K562 (cell line): ENCODE measurements around the gene CACTIN. TPM values are rescaled to one million over a fixed set of nuclear protein-coding genes. Genes with fewer than 3 reads are reported as not detected.

Source experiments
- HNRNPLL ChIP-seq: fragments of 200-400 bp; formaldehyde crosslinking; IDR thresholded peaks from 2 replicates; pipeline ENCODE4 v1.6.1; 2017; ENCODE audit warnings: low read length, low read depth, mild to moderate bottlenecking; ENCODE audit not compliant: poor library complexity, severe bottlenecking
- KDM2B ChIP-seq: fragments of 250-450 bp; sonication (Bioruptor Pico); IDR thresholded peaks from 2 replicates; pipeline ENCODE4 v1.8.0; 2021; ENCODE audit warnings: mild to moderate bottlenecking, moderate library complexity
- NR2C1 ChIP-seq, 2 experiments: fragments of 450-650 bp; IDR thresholded peaks; 2 replicates each; pipeline ENCODE4 v1.6.1; 2017; ENCODE audit warnings: mild to moderate bottlenecking in 2 of 2, antibody characterized with exemption in 1 of 2, inconsistent platforms in 1 of 2, missing compliant biosample characterization in 1 of 2, missing genetic modification characterization in 1 of 2
- RBM14 ChIP-seq: fragments of 200-400 bp; formaldehyde crosslinking; IDR thresholded peaks from 2 replicates; pipeline ENCODE4 v1.6.1; 2018; ENCODE audit warnings: low read depth, mild to moderate bottlenecking, low read length, moderate library complexity, borderline replicate concordance; ENCODE audit not compliant: insufficient read depth
- XRCC4 ChIP-seq: IDR thresholded peaks from one replicate; pipeline ENCODE4 v1.6.1; 2011; ENCODE audit not compliant: insufficient read depth, insufficient read length; ENCODE audit errors: extremely low read depth
- ZC3H4 ChIP-seq: sonication (generic); formaldehyde crosslinking; IDR thresholded peaks from 2 replicates; pipeline ENCODE4 v1.9.0; 2021; ENCODE audit warnings: missing genetic modification reagents, borderline replicate concordance
- polyA plus RNA-seq, 8 experiments: library from polyadenylated mRNA; depleted of rRNA in 4 of 8; stranded (reverse) in 5 of 8; unstranded in 3 of 8; fragments of >200 nt; fragmentation: Nextera tagmentation in 2 of 8; fragmentation: Illumina TruSeq in 1 of 8; extraction: Ambion mirVana in 2 of 8; extraction: Trizol in 1 of 8; gene quantifications; 2 replicates each; pipeline versions ENCODE4 v1.2.1 to v1.2.3, GENCODE V29; 2011 to 2014; ENCODE audit warnings: inconsistent platforms in 1 of 8, missing spikeins in 1 of 8
- total RNA-seq, 7 experiments: library from RNA; depleted of rRNA in 6 of 7; stranded (reverse); fragments of >200 nt in 6 of 7; fragmentation: Illumina TruSeq in 2 of 7; extraction: Trizol in 2 of 7; gene quantifications; 2 replicates each; pipeline versions ENCODE4 v1.2.1 to v1.2.3, GENCODE V29; 2011 to 2021; ENCODE audit warnings: low replicate concordance in 1 of 7
- TF ChIP-seq, protein P1 (sequence below): fragments of 450-650 bp; IDR thresholded peaks from 2 replicates; pipeline ENCODE4 v1.6.1; 2016; ENCODE audit warnings: mild to moderate bottlenecking, moderate library complexity
- TF ChIP-seq, protein P2 (sequence below): fragments of 450-650 bp; formaldehyde crosslinking; IDR thresholded peaks from 2 replicates; pipeline ENCODE4 v1.4.0; 2020; ENCODE audit warnings: mild to moderate bottlenecking, moderate library complexity
- TF ChIP-seq, protein P3 (sequence below): fragments of 450-650 bp; formaldehyde crosslinking; IDR thresholded peaks from 2 replicates; pipeline ENCODE4 v1.4.0; 2020; ENCODE audit warnings: mild to moderate bottlenecking, moderate library complexity
- TF ChIP-seq, protein P4 (sequence below): sonication (generic); formaldehyde crosslinking; IDR thresholded peaks from 2 replicates; pipeline ENCODE4 v1.8.0; 2022; ENCODE audit warnings: mild to moderate bottlenecking, missing genetic modification reagents

Gene CACTIN
- total and polyA plus RNA-seq, 9 of the 15 experiments (the other 6 are each of a cell fraction or from before 2014, with no cell fraction given), result 0.15 to 49.2 (median 15.0) TPM

DNA sequence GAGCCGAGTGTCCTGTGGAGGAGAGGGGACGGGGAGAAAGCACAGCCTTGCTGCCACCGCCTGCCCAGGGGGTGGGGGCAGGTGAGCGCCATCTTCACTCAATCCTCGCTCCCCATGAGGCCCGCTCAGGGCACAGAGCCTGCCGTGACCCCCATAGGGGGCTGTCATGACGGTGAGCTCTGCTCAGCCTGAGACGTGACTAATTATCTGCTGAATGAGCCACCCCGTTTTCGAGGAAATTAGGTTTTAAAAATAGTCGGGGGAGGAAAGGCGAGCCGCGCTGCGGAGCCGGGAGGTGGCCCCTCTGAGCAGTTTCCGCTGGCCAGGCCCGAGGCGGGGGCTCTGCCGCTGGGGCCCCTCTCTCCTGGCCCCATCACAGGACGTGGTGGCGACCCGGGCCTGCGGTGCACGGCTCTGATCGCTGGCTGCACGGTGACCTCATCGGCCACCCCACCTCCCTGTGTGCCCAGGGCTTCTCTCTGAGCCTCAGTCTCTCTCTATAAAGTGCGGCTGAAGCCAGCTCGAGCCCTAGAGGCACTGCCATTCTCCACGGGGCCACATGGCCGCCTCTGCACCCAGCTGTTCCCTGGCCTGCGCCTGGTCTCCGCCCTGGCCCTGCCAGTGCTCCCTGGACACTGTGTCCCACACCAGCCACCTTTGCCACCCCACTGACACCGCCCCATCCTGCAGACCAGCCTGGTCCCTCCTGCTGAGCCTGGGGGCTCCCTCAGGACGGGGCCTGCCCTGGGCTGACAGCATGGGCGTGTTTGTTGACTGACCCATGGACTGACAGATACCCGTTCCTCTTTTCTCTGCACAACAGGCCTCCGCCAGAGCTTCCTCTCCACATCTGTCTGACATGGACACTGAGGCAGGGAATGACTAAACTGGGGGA lies 45.3 kb upstream of the CACTIN start (continued):
- TF ChIP-seq KDM2B (CRISPR knock-in tag) (no peak), XRCC4 (no peak), HNRNPLL (no peak), RBM14 (no peak), ZC3H4 (no peak), NR2C1 (IDR thresholded peaks at IDR 0.05) (no peak), NR2C1 (tag; IDR thresholded peaks at IDR 0.05) (no peak)
- TF ChIP-seq, protein P1, sequence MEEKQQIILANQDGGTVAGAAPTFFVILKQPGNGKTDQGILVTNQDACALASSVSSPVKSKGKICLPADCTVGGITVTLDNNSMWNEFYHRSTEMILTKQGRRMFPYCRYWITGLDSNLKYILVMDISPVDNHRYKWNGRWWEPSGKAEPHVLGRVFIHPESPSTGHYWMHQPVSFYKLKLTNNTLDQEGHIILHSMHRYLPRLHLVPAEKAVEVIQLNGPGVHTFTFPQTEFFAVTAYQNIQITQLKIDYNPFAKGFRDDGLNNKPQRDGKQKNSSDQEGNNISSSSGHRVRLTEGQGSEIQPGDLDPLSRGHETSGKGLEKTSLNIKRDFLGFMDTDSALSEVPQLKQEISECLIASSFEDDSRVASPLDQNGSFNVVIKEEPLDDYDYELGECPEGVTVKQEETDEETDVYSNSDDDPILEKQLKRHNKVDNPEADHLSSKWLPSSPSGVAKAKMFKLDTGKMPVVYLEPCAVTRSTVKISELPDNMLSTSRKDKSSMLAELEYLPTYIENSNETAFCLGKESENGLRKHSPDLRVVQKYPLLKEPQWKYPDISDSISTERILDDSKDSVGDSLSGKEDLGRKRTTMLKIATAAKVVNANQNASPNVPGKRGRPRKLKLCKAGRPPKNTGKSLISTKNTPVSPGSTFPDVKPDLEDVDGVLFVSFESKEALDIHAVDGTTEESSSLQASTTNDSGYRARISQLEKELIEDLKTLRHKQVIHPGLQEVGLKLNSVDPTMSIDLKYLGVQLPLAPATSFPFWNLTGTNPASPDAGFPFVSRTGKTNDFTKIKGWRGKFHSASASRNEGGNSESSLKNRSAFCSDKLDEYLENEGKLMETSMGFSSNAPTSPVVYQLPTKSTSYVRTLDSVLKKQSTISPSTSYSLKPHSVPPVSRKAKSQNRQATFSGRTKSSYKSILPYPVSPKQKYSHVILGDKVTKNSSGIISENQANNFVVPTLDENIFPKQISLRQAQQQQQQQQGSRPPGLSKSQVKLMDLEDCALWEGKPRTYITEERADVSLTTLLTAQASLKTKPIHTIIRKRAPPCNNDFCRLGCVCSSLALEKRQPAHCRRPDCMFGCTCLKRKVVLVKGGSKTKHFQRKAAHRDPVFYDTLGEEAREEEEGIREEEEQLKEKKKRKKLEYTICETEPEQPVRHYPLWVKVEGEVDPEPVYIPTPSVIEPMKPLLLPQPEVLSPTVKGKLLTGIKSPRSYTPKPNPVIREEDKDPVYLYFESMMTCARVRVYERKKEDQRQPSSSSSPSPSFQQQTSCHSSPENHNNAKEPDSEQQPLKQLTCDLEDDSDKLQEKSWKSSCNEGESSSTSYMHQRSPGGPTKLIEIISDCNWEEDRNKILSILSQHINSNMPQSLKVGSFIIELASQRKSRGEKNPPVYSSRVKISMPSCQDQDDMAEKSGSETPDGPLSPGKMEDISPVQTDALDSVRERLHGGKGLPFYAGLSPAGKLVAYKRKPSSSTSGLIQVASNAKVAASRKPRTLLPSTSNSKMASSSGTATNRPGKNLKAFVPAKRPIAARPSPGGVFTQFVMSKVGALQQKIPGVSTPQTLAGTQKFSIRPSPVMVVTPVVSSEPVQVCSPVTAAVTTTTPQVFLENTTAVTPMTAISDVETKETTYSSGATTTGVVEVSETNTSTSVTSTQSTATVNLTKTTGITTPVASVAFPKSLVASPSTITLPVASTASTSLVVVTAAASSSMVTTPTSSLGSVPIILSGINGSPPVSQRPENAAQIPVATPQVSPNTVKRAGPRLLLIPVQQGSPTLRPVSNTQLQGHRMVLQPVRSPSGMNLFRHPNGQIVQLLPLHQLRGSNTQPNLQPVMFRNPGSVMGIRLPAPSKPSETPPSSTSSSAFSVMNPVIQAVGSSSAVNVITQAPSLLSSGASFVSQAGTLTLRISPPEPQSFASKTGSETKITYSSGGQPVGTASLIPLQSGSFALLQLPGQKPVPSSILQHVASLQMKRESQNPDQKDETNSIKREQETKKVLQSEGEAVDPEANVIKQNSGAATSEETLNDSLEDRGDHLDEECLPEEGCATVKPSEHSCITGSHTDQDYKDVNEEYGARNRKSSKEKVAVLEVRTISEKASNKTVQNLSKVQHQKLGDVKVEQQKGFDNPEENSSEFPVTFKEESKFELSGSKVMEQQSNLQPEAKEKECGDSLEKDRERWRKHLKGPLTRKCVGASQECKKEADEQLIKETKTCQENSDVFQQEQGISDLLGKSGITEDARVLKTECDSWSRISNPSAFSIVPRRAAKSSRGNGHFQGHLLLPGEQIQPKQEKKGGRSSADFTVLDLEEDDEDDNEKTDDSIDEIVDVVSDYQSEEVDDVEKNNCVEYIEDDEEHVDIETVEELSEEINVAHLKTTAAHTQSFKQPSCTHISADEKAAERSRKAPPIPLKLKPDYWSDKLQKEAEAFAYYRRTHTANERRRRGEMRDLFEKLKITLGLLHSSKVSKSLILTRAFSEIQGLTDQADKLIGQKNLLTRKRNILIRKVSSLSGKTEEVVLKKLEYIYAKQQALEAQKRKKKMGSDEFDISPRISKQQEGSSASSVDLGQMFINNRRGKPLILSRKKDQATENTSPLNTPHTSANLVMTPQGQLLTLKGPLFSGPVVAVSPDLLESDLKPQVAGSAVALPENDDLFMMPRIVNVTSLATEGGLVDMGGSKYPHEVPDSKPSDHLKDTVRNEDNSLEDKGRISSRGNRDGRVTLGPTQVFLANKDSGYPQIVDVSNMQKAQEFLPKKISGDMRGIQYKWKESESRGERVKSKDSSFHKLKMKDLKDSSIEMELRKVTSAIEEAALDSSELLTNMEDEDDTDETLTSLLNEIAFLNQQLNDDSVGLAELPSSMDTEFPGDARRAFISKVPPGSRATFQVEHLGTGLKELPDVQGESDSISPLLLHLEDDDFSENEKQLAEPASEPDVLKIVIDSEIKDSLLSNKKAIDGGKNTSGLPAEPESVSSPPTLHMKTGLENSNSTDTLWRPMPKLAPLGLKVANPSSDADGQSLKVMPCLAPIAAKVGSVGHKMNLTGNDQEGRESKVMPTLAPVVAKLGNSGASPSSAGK, result no peak
- TF ChIP-seq, protein P2, sequence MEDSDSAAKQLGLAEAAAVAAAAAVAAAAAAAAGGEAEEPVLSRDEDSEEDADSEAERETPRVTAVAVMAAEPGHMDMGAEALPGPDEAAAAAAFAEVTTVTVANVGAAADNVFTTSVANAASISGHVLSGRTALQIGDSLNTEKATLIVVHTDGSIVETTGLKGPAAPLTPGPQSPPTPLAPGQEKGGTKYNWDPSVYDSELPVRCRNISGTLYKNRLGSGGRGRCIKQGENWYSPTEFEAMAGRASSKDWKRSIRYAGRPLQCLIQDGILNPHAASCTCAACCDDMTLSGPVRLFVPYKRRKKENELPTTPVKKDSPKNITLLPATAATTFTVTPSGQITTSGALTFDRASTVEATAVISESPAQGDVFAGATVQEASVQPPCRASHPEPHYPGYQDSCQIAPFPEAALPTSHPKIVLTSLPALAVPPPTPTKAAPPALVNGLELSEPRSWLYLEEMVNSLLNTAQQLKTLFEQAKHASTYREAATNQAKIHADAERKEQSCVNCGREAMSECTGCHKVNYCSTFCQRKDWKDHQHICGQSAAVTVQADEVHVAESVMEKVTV, result no peak
- TF ChIP-seq, protein P3, sequence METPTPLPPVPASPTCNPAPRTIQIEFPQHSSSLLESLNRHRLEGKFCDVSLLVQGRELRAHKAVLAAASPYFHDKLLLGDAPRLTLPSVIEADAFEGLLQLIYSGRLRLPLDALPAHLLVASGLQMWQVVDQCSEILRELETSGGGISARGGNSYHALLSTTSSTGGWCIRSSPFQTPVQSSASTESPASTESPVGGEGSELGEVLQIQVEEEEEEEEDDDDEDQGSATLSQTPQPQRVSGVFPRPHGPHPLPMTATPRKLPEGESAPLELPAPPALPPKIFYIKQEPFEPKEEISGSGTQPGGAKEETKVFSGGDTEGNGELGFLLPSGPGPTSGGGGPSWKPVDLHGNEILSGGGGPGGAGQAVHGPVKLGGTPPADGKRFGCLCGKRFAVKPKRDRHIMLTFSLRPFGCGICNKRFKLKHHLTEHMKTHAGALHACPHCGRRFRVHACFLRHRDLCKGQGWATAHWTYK (CRISPR knock-in tag), result no peak
- TF ChIP-seq, protein P4, sequence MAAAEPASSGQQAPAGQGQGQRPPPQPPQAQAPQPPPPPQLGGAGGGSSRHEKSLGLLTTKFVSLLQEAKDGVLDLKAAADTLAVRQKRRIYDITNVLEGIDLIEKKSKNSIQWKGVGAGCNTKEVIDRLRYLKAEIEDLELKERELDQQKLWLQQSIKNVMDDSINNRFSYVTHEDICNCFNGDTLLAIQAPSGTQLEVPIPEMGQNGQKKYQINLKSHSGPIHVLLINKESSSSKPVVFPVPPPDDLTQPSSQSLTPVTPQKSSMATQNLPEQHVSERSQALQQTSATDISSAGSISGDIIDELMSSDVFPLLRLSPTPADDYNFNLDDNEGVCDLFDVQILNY (CRISPR knock-in tag), result no peak
